ENCODE measurements around the gene TP63.

DNA sequence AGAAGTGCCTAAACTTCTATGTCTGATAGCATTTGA is at the start of gene TP63:
- TF ChIP-seq, protein P1, sequence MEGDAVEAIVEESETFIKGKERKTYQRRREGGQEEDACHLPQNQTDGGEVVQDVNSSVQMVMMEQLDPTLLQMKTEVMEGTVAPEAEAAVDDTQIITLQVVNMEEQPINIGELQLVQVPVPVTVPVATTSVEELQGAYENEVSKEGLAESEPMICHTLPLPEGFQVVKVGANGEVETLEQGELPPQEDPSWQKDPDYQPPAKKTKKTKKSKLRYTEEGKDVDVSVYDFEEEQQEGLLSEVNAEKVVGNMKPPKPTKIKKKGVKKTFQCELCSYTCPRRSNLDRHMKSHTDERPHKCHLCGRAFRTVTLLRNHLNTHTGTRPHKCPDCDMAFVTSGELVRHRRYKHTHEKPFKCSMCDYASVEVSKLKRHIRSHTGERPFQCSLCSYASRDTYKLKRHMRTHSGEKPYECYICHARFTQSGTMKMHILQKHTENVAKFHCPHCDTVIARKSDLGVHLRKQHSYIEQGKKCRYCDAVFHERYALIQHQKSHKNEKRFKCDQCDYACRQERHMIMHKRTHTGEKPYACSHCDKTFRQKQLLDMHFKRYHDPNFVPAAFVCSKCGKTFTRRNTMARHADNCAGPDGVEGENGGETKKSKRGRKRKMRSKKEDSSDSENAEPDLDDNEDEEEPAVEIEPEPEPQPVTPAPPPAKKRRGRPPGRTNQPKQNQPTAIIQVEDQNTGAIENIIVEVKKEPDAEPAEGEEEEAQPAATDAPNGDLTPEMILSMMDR (IDR thresholded peaks at IDR 0.05): no peak
- no peak for TF ChIP-seq POLR2A (IDR thresholded peaks at IDR 0.05)
